ENCODE results near the gene DARS1.

Gene DARS1

DNA sequence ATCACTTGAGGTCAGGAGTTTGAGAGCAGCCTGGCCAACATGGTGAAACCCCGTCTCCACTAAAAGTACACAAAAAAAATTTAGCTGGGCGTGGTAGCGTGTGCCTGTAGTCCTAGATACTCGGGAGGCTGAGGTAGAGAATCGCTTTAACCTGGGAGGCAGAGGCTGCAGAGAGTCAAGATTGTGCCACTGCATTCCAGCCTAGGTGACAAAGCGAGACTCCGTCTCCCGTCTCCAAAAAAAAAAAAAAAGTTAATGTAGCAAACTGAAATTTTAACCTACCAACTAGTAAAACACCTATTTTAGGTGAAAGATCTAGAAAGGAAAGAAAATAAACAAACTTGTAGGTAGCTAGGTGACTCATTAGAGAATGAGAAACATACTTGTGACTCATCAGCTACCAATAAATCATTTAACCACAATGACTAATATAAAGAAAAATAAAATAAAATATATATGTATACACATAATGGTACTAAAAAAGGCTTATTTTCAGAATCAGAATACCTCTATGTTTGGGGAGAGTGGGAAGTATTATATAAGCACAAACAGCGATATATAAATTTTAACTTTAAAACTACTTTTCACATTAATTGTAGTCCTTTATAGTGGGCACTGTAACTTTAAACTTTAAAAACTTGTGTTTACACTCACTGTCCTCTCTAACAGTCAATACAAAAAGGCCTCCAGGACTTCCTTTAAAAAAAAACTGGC, 36.6 kb downstream of the DARS1 start:
- H3K4me3 ChIP-seq (ENCODE audit: low read depth, low read length) = no peak overlapping the region
- DNase-seq (ENCODE audit: low read depth) = no peak
- TF ChIP-seq, protein P1, sequence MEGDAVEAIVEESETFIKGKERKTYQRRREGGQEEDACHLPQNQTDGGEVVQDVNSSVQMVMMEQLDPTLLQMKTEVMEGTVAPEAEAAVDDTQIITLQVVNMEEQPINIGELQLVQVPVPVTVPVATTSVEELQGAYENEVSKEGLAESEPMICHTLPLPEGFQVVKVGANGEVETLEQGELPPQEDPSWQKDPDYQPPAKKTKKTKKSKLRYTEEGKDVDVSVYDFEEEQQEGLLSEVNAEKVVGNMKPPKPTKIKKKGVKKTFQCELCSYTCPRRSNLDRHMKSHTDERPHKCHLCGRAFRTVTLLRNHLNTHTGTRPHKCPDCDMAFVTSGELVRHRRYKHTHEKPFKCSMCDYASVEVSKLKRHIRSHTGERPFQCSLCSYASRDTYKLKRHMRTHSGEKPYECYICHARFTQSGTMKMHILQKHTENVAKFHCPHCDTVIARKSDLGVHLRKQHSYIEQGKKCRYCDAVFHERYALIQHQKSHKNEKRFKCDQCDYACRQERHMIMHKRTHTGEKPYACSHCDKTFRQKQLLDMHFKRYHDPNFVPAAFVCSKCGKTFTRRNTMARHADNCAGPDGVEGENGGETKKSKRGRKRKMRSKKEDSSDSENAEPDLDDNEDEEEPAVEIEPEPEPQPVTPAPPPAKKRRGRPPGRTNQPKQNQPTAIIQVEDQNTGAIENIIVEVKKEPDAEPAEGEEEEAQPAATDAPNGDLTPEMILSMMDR (IDR thresholded peaks at IDR 0.05; ENCODE audit: control insufficient read depth, extremely low read depth, insufficient read depth) = no peak

- TF ChIP-seq, protein P1 (IDR thresholded peaks at IDR 0.05; ENCODE audit: control insufficient read depth, extremely low read depth, insufficient read depth) = no peak
- no peak overlapping the region for H3K4me3 ChIP-seq (ENCODE audit: low read depth, low read length)
- no peak for DNase-seq (ENCODE audit: low read depth)
Observed at GRCh38 chr2:135948141-135948540, 37.3 kb downstream of the DARS1 start.

DNA sequence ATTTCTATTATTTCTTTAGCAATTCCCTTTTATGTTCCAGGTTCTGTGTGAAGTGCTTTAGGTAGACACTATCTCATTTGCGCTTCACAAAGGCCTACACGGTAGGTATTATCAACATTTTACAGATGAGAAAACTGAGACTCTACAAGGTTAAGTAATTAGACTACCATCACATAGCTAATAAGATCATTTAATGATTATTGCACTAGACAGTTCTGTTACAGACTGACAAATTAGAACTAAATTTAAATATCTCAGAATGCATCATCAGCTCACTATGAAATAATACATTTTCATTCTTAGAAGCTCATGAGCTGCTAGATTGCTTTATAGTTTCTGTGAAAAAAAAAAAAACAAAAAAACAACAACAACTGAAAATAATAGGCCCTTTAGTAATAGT, 37.9 kb downstream of the DARS1 start:
- no peak overlapping the region for H3K4me3 ChIP-seq (ENCODE audit: low read depth, low read length)
- DNase-seq (ENCODE audit: low read depth) = no peak
- TF ChIP-seq, protein P1 (IDR thresholded peaks at IDR 0.05; ENCODE audit: control insufficient read depth, extremely low read depth, insufficient read depth) = no peak

DNA sequence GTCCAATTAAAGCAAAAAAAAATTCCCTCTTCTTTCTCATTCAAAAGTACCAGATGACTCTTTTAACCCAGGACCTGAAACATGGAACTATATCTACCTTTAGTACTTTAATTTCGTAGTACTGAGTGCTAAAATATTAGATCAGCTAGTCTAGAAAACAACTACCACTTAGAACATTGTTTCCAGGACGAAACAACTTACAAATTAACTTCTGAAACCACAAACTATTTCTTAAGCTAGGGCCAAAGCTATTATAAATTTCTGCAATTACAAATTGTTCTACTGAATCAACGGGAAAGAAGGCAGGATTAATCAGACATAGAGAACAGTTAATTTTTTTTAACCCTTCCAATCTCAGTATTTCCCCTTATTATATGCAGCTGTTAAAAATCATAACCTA, 39.9 kb downstream of the DARS1 start:
- H3K4me3 ChIP-seq (ENCODE audit: low read depth, low read length) = no peak overlapping the region
- TF ChIP-seq, protein P1 (IDR thresholded peaks at IDR 0.05; ENCODE audit: control insufficient read depth, extremely low read depth, insufficient read depth) = no peak
- DNase-seq (ENCODE audit: low read depth) = no peak

- no peak overlapping the region for H3K4me3 ChIP-seq (ENCODE audit: low read depth, low read length)
- no peak for DNase-seq (ENCODE audit: low read depth)
- TF ChIP-seq, protein P1 (IDR thresholded peaks at IDR 0.05; ENCODE audit: control insufficient read depth, extremely low read depth, insufficient read depth) = no peak
Observed at GRCh38 chr2:135944625-135945024, 40.8 kb downstream of the DARS1 start.

DNA sequence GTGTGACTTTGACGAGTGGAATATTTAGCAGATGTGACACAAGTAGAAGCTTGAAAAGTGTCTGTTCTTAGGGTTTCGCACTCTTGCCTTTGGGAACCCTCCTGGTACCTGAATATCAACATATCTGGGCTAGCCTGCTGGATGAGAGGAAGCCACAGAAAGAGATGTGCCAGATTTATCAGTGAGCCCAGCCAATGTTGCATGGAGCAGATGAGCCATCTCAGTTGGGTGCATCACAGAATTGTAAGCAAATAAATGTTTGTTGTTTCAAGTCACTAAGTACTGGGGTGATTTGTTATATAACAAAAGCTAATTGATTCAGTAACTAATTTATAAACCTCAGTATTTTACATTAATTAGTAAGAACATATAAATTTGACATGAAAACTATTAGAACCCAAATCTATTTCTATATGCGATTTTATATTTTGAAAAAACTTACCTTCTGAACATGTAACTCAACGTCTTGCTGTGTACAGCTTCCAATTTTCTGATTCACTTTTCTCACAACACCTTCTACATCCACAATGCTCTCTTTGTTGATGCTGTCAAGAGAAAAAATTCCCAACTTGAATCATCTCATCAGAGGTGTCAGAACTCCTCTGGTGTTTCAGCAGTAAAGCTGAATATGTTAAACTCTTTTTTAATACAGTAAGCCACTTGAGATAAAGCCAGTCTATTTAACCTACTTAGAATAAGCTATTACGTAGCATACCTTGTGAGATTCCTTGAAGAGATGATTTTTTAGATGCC, 42.3 kb downstream of the DARS1 start:
- TF ChIP-seq, protein P1 (IDR thresholded peaks at IDR 0.05; ENCODE audit: control insufficient read depth, extremely low read depth, insufficient read depth) = no peak
- H3K4me3 ChIP-seq (ENCODE audit: low read depth, low read length) = no peak overlapping the region

More for the DNA sequence above, 42.3 kb downstream of the DARS1 start:
- no peak for DNase-seq (ENCODE audit: low read depth)
